ENCODE data around the gene KARS1.

DNA sequence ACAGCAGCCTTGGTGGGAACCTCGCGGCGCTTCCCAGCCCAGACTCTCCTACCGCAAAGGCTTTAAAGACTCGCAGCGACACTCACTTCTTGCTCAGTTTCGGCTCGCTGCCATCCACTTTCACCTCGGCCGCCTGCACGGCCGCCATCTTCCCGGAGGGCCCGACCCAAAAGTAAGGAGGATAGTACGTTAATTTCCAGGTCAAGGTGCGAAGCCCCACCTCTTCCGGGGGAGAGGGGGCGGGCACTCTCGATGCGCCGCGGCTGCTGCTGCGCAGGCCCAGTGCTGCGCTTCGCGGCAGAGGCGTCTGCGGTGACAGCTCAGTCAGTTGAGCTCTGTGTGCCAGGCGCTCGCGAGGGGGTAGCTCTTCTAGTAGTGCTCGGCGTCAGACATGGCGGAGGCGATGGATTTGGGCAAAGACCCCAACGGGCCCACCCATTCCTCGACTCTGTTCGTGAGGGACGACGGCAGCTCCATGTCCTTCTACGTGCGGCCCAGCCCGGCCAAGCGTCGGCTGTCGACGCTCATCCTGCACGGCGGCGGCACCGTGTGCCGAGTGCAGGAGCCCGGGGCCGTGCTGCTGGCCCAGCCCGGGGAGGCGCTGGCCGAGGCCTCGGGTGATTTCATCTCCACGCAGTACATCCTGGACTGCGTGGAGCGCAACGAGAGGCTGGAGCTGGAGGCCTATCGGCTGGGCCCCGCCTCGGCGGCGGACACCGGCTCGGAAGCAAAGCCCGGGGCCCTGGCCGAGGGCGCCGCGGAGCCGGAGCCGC is at the start of gene KARS1, which contains the start of gene TERF2IP:
- TF ChIP-seq, protein P1, sequence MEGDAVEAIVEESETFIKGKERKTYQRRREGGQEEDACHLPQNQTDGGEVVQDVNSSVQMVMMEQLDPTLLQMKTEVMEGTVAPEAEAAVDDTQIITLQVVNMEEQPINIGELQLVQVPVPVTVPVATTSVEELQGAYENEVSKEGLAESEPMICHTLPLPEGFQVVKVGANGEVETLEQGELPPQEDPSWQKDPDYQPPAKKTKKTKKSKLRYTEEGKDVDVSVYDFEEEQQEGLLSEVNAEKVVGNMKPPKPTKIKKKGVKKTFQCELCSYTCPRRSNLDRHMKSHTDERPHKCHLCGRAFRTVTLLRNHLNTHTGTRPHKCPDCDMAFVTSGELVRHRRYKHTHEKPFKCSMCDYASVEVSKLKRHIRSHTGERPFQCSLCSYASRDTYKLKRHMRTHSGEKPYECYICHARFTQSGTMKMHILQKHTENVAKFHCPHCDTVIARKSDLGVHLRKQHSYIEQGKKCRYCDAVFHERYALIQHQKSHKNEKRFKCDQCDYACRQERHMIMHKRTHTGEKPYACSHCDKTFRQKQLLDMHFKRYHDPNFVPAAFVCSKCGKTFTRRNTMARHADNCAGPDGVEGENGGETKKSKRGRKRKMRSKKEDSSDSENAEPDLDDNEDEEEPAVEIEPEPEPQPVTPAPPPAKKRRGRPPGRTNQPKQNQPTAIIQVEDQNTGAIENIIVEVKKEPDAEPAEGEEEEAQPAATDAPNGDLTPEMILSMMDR (conservative IDR thresholded peaks at IDR 0.05; ENCODE audit: low read depth, low read length): no peak
- TF ChIP-seq FOS (IDR thresholded peaks at IDR 0.05; ENCODE audit: low read depth, low read length): no peak
- peak; percentile 95 for TF ChIP-seq POLR2A (IDR thresholded peaks at IDR 0.05; ENCODE audit: low read depth, low read length)
- no peak for TF ChIP-seq USF2 (IDR thresholded peaks at IDR 0.05; ENCODE audit: low read depth, low read length)
- TF ChIP-seq RFX5 (IDR thresholded peaks at IDR 0.05; ENCODE audit: low read depth, low read length): no peak
- TF ChIP-seq CHD1 (IDR thresholded peaks at IDR 0.05; ENCODE audit: low read depth, low read length): peak; percentile 48; the same call in 1 of the 2 replicates
- no peak for TF ChIP-seq RAD21 (IDR thresholded peaks at IDR 0.05; ENCODE audit: low read length)
